ENCODE results near the gene CCL19.

DNA sequence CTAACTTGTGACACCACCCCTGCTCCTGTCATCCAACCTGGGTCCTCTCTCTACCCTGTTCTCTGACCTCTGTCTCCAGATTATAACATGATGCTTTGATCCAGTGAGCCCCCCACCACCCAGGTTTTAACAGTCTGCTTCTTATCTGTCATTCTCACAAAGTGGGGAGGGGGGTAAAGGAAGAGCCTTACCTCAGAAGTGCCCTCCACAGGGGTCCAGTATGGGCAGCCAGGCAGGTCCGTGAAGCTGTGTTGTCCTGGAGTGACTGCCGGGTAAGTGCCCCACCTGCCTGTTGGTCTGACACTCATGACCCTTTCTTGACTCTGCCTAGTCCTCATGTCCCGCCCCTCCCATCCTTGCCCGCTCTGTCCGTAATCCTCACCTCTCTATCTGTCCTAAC is 35.7 kb downstream of the CCL19 start:
- TF ChIP-seq, protein P1, sequence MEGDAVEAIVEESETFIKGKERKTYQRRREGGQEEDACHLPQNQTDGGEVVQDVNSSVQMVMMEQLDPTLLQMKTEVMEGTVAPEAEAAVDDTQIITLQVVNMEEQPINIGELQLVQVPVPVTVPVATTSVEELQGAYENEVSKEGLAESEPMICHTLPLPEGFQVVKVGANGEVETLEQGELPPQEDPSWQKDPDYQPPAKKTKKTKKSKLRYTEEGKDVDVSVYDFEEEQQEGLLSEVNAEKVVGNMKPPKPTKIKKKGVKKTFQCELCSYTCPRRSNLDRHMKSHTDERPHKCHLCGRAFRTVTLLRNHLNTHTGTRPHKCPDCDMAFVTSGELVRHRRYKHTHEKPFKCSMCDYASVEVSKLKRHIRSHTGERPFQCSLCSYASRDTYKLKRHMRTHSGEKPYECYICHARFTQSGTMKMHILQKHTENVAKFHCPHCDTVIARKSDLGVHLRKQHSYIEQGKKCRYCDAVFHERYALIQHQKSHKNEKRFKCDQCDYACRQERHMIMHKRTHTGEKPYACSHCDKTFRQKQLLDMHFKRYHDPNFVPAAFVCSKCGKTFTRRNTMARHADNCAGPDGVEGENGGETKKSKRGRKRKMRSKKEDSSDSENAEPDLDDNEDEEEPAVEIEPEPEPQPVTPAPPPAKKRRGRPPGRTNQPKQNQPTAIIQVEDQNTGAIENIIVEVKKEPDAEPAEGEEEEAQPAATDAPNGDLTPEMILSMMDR (conservative IDR thresholded peaks at IDR 0.05; ENCODE audit: low read length): no peak
- no peak for TF ChIP-seq EZH2phosphoT487 (IDR thresholded peaks at IDR 0.05; ENCODE audit: borderline replicate concordance, low read depth, low read length)
